ENCODE measurements around the gene ADCY2. TPM values are rescaled to one million over a fixed set of nuclear protein-coding genes. Genes with fewer than 3 reads are reported as not detected.

ADCY2 gene
- total RNA-seq, 2 experiments from 2014 or later, result not detected

GRCh38 chr5:7473668-7474215 is 77.8 kb downstream of the ADCY2 start:
- BruUV-seq (replicated peaks), result no TSS peak
- no peaks in the 10 kb centered on the region for H3K36me3 ChIP-seq (ENCODE audit: insufficient read depth, low read length)
- H3K27ac ChIP-seq (ENCODE audit: low read depth, low read length, poor library complexity, severe bottlenecking), result no peak overlapping the region
- intact Hi-C loops (cut with micrococcal nuclease; ENCODE audit: unreplicated experiment), result no loop called here
- H3K9me3 ChIP-seq (ENCODE audit: low read length), result 0 out of 2 replicates have a peak, but pooled peaks cover 3% of the 10 kb centered on the region
- no peak for TF ChIP-seq EZH2phosphoT487 (IDR thresholded peaks at IDR 0.05; ENCODE audit: borderline replicate concordance, low read depth, low read length)
- TF ChIP-seq, protein P1, sequence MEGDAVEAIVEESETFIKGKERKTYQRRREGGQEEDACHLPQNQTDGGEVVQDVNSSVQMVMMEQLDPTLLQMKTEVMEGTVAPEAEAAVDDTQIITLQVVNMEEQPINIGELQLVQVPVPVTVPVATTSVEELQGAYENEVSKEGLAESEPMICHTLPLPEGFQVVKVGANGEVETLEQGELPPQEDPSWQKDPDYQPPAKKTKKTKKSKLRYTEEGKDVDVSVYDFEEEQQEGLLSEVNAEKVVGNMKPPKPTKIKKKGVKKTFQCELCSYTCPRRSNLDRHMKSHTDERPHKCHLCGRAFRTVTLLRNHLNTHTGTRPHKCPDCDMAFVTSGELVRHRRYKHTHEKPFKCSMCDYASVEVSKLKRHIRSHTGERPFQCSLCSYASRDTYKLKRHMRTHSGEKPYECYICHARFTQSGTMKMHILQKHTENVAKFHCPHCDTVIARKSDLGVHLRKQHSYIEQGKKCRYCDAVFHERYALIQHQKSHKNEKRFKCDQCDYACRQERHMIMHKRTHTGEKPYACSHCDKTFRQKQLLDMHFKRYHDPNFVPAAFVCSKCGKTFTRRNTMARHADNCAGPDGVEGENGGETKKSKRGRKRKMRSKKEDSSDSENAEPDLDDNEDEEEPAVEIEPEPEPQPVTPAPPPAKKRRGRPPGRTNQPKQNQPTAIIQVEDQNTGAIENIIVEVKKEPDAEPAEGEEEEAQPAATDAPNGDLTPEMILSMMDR (conservative IDR thresholded peaks at IDR 0.05; ENCODE audit: low read length), result no peak
- no peak for DNase-seq (ENCODE audit: low spot score)
- no peaks in the 10 kb centered on the region for H3K4me1 ChIP-seq (ENCODE audit: insufficient read depth, low read length, poor library complexity, severe bottlenecking)
- H3K79me2 ChIP-seq (ENCODE audit: insufficient read depth, low read depth, low read length), result no peaks in the 10 kb centered on the region
- no peaks in the 10 kb centered on the region for H4K20me1 ChIP-seq (ENCODE audit: insufficient read depth, low read length)
- no peaks in the 10 kb centered on the region for H3K9me2 ChIP-seq (ENCODE audit: insufficient read depth, low read length)
- H2AFZ ChIP-seq (ENCODE audit: low read length), result no peak overlapping the region
- CTCF ChIA-PET (ENCODE audit: unreplicated experiment), result no interaction called here
- no peak overlapping the region for H3K4me2 ChIP-seq (ENCODE audit: low read length)
- POLR2A ChIA-PET, result interaction anchor here (0.6 kb wide), 2 partner anchors 8 to 23 kb away, joined by 3 read pairs; no protein-coding TSS in a partner anchor
- H3K4me3 ChIP-seq (ENCODE audit: low read depth, low read length, poor library complexity, severe bottlenecking), result no peak overlapping the region

- Histone ChIP-seq H3K4me2 (ENCODE audit: low read length) (no peak overlapping the region), H4K20me1 (ENCODE audit: insufficient read depth, low read length) (no peaks in the 10 kb centered on the region), H3K4me3 (ENCODE audit: low read depth, low read length, poor library complexity, severe bottlenecking) (no peak overlapping the region), H3K27ac (ENCODE audit: low read depth, low read length, poor library complexity, severe bottlenecking) (no peak overlapping the region), H3K36me3 (ENCODE audit: insufficient read depth, low read length) (no peaks in the 10 kb centered on the region), H3K9me2 (ENCODE audit: insufficient read depth, low read length) (no peaks in the 10 kb centered on the region), H3K79me2 (ENCODE audit: insufficient read depth, low read depth, low read length) (no peaks in the 10 kb centered on the region), H3K9me3 (ENCODE audit: low read length) (0 out of 2 replicates have a peak, but pooled peaks cover 3% of the 10 kb centered on the region), H2AFZ (ENCODE audit: low read length) (no peak overlapping the region), H3K4me1 (ENCODE audit: insufficient read depth, low read length, poor library complexity, severe bottlenecking) (no peaks in the 10 kb centered on the region)
- BruUV-seq (replicated peaks), result no TSS peak
- intact Hi-C loops (cut with micrococcal nuclease; ENCODE audit: unreplicated experiment), result no loop called here
- DNase-seq (ENCODE audit: low spot score), result no peak
- ChIA-PET POLR2A (no interaction called here), CTCF (ENCODE audit: unreplicated experiment) (no interaction called here)
- TF ChIP-seq, protein P1 (conservative IDR thresholded peaks at IDR 0.05; ENCODE audit: low read length), result no peak
- TF ChIP-seq EZH2phosphoT487 (IDR thresholded peaks at IDR 0.05; ENCODE audit: borderline replicate concordance, low read depth, low read length), result no peak
These were observed 79.0 kb downstream of the ADCY2 start for GRCh38 chr5:7474821-7475403.

- no peak overlapping the region for H3K4me3 ChIP-seq (ENCODE audit: low read depth, low read length, poor library complexity, severe bottlenecking)
- H3K36me3 ChIP-seq (ENCODE audit: insufficient read depth, low read length), result no peaks in the 10 kb centered on the region
- intact Hi-C loops (cut with micrococcal nuclease; ENCODE audit: unreplicated experiment), result no loop called here
- TF ChIP-seq, protein P1 (conservative IDR thresholded peaks at IDR 0.05; ENCODE audit: low read length), result no peak
- no peak for TF ChIP-seq EZH2phosphoT487 (IDR thresholded peaks at IDR 0.05; ENCODE audit: borderline replicate concordance, low read depth, low read length)
- no peaks in the 10 kb centered on the region for H3K9me2 ChIP-seq (ENCODE audit: insufficient read depth, low read length)
- no peaks in the 10 kb centered on the region for H4K20me1 ChIP-seq (ENCODE audit: insufficient read depth, low read length)
- no peak overlapping the region for H2AFZ ChIP-seq (ENCODE audit: low read length)
- no peak overlapping the region for H3K27ac ChIP-seq (ENCODE audit: low read depth, low read length, poor library complexity, severe bottlenecking)
- H3K79me2 ChIP-seq (ENCODE audit: insufficient read depth, low read depth, low read length), result no peaks in the 10 kb centered on the region
- no peaks in the 10 kb centered on the region for H3K9me3 ChIP-seq (ENCODE audit: low read length)
- no peak for DNase-seq (ENCODE audit: low spot score)
- ChIA-PET CTCF (ENCODE audit: unreplicated experiment) (no interaction called here), POLR2A (interaction anchor here (0.7 kb wide), 1 partner anchor 1749 kb away, joined by 3 read pairs; no protein-coding TSS in a partner anchor)
- BruUV-seq (replicated peaks), result no TSS peak
- no peaks in the 10 kb centered on the region for H3K4me1 ChIP-seq (ENCODE audit: insufficient read depth, low read length, poor library complexity, severe bottlenecking)
- no peak overlapping the region for H3K4me2 ChIP-seq (ENCODE audit: low read length)
These were observed 82.5 kb downstream of the ADCY2 start for GRCh38 chr5:7478459-7478858.

Data from OCI-LY7 (cell line).